ENCODE data around the gene DPP10. TPM values are rescaled to one million over a fixed set of nuclear protein-coding genes. Genes with fewer than 3 reads are reported as not detected.

Gene DPP10
- total and polyA plus RNA-seq, 10 of the 15 experiments (the other 5 are each of a cell fraction or from before 2014, with no cell fraction given), result not detected

DNA sequence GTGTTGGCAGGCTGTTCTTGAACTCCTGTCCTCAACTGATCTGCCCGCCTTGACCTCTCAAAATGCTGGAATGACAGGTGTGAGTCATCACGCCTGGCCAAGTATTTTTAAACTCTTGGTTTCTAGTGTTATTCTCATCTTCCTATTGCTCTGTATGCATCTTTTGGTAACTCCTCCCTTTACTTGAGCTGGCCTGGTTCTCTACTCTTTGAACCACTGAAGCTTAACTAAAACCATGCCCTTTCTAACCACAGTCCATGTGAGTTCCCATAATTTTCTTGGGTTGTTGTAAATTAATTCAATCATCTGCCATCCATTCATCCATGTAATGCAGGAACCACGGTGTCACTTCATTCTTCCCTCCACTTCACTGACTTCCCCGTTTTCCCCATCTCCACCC lies 1131.3 kb downstream of the DPP10 start (continued):
- TF ChIP-seq CBFB (IDR thresholded peaks at IDR 0.05; ENCODE audit: low read depth) (no peak), KLF5 (IDR thresholded peaks at IDR 0.05; ENCODE audit: partially characterized antibody) (no peak), SP1 (IDR thresholded peaks at IDR 0.05; ENCODE audit: low read depth, low read length) (no peak), TCF7 (IDR thresholded peaks at IDR 0.05; ENCODE audit: borderline replicate concordance) (no peak), MEF2A (IDR thresholded peaks at IDR 0.05; ENCODE audit: insufficient read depth, low read depth, low read length) (no peak), MTA2 (IDR thresholded peaks at IDR 0.05; ENCODE audit: low read depth) (no peak), BACH1 (IDR thresholded peaks at IDR 0.05; ENCODE audit: borderline replicate concordance) (no peak)
- TF ChIP-seq, protein P1, sequence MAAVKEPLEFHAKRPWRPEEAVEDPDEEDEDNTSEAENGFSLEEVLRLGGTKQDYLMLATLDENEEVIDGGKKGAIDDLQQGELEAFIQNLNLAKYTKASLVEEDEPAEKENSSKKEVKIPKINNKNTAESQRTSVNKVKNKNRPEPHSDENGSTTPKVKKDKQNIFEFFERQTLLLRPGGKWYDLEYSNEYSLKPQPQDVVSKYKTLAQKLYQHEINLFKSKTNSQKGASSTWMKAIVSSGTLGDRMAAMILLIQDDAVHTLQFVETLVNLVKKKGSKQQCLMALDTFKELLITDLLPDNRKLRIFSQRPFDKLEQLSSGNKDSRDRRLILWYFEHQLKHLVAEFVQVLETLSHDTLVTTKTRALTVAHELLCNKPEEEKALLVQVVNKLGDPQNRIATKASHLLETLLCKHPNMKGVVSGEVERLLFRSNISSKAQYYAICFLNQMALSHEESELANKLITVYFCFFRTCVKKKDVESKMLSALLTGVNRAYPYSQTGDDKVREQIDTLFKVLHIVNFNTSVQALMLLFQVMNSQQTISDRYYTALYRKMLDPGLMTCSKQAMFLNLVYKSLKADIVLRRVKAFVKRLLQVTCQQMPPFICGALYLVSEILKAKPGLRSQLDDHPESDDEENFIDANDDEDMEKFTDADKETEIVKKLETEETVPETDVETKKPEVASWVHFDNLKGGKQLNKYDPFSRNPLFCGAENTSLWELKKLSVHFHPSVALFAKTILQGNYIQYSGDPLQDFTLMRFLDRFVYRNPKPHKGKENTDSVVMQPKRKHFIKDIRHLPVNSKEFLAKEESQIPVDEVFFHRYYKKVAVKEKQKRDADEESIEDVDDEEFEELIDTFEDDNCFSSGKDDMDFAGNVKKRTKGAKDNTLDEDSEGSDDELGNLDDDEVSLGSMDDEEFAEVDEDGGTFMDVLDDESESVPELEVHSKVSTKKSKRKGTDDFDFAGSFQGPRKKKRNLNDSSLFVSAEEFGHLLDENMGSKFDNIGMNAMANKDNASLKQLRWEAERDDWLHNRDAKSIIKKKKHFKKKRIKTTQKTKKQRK (IDR thresholded peaks at IDR 0.05; ENCODE audit: low read depth, low read length), result no peak
- TF ChIP-seq, protein P2, sequence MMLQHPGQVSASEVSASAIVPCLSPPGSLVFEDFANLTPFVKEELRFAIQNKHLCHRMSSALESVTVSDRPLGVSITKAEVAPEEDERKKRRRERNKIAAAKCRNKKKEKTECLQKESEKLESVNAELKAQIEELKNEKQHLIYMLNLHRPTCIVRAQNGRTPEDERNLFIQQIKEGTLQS (IDR thresholded peaks at IDR 0.05; ENCODE audit: borderline replicate concordance, extremely low read depth, low read depth, low read length), result no peak
- TF ChIP-seq, protein P3, sequence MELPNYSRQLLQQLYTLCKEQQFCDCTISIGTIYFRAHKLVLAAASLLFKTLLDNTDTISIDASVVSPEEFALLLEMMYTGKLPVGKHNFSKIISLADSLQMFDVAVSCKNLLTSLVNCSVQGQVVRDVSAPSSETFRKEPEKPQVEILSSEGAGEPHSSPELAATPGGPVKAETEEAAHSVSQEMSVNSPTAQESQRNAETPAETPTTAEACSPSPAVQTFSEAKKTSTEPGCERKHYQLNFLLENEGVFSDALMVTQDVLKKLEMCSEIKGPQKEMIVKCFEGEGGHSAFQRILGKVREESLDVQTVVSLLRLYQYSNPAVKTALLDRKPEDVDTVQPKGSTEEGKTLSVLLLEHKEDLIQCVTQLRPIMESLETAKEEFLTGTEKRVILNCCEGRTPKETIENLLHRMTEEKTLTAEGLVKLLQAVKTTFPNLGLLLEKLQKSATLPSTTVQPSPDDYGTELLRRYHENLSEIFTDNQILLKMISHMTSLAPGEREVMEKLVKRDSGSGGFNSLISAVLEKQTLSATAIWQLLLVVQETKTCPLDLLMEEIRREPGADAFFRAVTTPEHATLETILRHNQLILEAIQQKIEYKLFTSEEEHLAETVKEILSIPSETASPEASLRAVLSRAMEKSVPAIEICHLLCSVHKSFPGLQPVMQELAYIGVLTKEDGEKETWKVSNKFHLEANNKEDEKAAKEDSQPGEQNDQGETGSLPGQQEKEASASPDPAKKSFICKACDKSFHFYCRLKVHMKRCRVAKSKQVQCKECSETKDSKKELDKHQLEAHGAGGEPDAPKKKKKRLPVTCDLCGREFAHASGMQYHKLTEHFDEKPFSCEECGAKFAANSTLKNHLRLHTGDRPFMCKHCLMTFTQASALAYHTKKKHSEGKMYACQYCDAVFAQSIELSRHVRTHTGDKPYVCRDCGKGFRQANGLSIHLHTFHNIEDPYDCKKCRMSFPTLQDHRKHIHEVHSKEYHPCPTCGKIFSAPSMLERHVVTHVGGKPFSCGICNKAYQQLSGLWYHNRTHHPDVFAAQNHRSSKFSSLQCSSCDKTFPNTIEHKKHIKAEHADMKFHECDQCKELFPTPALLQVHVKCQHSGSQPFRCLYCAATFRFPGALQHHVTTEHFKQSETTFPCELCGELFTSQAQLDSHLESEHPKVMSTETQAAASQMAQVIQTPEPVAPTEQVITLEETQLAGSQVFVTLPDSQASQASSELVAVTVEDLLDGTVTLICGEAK (IDR thresholded peaks at IDR 0.05; ENCODE audit: borderline replicate concordance), result no peak
- TF ChIP-seq, protein P4, sequence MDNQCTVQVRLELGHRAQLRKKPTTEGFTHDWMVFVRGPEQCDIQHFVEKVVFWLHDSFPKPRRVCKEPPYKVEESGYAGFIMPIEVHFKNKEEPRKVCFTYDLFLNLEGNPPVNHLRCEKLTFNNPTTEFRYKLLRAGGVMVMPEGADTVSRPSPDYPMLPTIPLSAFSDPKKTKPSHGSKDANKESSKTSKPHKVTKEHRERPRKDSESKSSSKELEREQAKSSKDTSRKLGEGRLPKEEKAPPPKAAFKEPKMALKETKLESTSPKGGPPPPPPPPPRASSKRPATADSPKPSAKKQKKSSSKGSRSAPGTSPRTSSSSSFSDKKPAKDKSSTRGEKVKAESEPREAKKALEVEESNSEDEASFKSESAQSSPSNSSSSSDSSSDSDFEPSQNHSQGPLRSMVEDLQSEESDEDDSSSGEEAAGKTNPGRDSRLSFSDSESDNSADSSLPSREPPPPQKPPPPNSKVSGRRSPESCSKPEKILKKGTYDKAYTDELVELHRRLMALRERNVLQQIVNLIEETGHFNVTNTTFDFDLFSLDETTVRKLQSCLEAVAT (IDR thresholded peaks at IDR 0.05), result no peak

Data from GM12878 (cell line).